Muscle of leg (tissue), 11 donors: Measurements from ENCODE around the gene ABCA4. TPM values are rescaled to one million over a fixed set of nuclear protein-coding genes. Genes with fewer than 3 reads are reported as not detected.
A peak's percentile ranks its signal among the peaks of the same experiment; 100 is the strongest.
"Not testable (repeated sequence)": the region's sequence is repeated elsewhere in the genome, so short reads cannot be mapped to it uniquely, and the experiment has no call there.

ENCODE experiments used
- DNase-seq: peaks from one replicate; pipeline ENCODE4 v3.0.0; 2013
- H3K27ac ChIP-seq: one replicate; pipeline ENCODE4 v1.5.1; 2013; ENCODE audit warnings: mild to moderate bottlenecking, low read length, control low read depth
- H3K27me3 ChIP-seq: one replicate; pipeline ENCODE4 v1.6.1; 2013; ENCODE audit warnings: low read length; ENCODE audit not compliant: control insufficient read depth, insufficient read depth
- H3K36me3 ChIP-seq: one replicate; pipeline ENCODE4 v1.6.1; 2013; ENCODE audit warnings: low read length; ENCODE audit not compliant: control insufficient read depth, insufficient read depth
- H3K4me1 ChIP-seq: one replicate; pipeline ENCODE4 v1.6.1; 2013; ENCODE audit warnings: low read length; ENCODE audit not compliant: control insufficient read depth, insufficient read depth
- H3K4me3 ChIP-seq: one replicate; pipeline ENCODE4 v1.5.1; 2013; ENCODE audit warnings: low read length, control low read depth
- H3K9me3 ChIP-seq: replicated peaks from 2 replicates; pipeline ENCODE4 v1.6.1; 2013; ENCODE audit warnings: low read depth, low read length; ENCODE audit not compliant: control insufficient read depth
- WGBS: methylation state at CpG from one replicate; pipeline ENCODE4 v1.1.5; 2013; ENCODE audit warnings: missing lambda C conversion rate; ENCODE audit not compliant: insufficient coverage; 5-methylcytosine and 5-hydroxymethylcytosine counted together
- polyA plus RNA-seq, 8 donors: library from polyadenylated mRNA; unstranded; fragments of 120-200 nt; gene quantifications; one replicate each; pipeline versions ENCODE4 v1.2.1 to v1.2.3, GENCODE V29; 2013; ENCODE audit warnings: inconsistent platforms in 1 of 8, low replicate concordance in 1 of 8; ENCODE audit not compliant: insufficient read length in 8 of 8, insufficient read depth in 1 of 8
- total RNA-seq: library from RNA; stranded (reverse); fragments of 120-200 nt; gene quantifications from one replicate; pipeline ENCODE4 v1.2.4, GENCODE V29; 2013

ABCA4 gene
- total and polyA plus RNA-seq, 9 donors: 0.19 to 1.1 (median 0.49) TPM

DNA sequence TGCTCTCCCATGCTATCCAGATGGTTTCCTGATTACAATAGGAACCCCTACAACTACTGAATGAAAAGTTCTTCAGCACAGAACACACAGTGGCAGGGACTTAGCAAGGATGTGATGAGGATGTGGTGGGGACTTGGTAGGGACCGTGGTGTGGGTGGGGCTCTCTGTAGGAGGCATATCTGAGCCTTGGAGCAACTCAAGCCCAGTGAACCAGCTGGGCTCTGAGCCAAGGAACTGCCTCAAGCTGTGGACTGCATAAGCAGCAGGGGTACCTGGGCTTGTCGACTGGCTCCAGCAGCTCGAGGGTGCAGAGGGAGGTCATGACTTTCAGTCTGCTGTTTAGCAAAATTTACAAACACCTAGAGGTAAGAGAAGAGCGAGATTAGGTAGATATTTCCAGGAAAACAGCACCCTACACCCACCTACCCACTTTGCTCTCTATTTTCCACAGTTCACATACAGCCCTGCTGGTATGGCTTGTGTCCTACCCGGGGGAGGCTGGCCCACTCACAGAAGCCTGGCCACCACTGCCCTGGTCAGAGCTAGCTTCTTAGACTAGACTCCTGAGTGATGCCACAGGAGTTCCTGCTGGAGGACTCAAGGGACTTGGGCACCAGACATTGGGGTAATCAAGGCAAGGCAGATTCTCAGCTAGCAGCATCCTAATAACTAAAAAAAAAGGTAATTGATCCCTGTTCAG is 125.0 kb downstream of the ABCA4 start:
- Histone ChIP-seq H3K4me3 (no peak overlapping the region), H3K4me1 (no peaks in the 10 kb centered on the region), H3K9me3 (no peaks in the 10 kb centered on the region), H3K27me3 (peaks cover 2% of the 10 kb centered on the region), H3K27ac (no peak overlapping the region), H3K36me3 (no peaks in the 10 kb centered on the region)
- WGBS: 60% methylated on average over 2 of the region's 5 CpGs
- DNase-seq: no peak

DNA sequence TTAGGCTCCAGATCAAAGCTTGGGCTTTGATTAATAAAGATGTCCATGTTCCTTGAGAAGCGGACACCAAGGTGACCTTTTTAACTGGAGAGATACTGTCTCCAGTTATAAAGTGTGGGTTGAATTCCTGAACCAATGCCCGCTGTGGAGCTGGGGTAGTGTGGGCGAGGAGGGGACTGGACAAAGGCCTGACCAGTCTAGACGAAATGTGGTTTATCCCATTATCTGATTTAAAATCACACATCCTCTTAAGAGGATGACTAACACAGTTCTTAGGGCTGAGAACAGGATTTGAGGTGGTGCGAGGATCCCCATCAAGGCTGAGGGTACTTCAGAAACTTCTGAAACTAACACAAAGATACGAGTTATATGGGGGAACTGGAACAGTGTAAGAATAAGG is 127.2 kb downstream of the ABCA4 start:
- no peaks in the 10 kb centered on the region for H3K9me3 ChIP-seq
- H3K4me1 ChIP-seq: peaks cover 3% of the 10 kb centered on the region
- H3K4me3 ChIP-seq: no peak overlapping the region
- DNase-seq: no peak
- H3K36me3 ChIP-seq: no peaks in the 10 kb centered on the region
- peaks cover 4% of the 10 kb centered on the region for H3K27me3 ChIP-seq
- WGBS: 85% methylated on average over 2 of the region's 6 CpGs
- H3K27ac ChIP-seq: no peak overlapping the region

DNA sequence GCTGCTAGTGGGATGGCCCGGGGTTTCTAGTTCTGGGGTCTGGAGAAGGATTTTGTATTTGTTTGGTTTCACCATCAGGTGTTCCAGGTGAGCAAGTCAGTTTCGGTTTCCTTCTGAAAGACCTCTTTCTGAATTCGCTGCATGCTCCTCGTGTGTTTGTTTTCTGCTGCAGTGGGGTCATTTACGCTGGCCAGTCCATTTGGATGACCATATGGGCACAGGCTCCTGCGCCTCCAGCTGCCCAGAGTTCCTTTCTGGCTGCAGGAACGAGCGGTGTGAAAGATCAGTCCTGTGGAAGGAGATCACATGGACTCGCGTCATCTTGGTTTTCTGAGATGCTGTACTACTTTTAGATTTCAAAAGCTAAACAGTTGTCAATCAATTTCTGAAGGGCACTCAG is 128.0 kb downstream of the ABCA4 start:
- 84% methylated on average over 10 of the region's 10 CpGs for WGBS
- Histone ChIP-seq H3K4me1 (peaks cover 3% of the 10 kb centered on the region), H3K27ac (no peak overlapping the region), H3K27me3 (peaks cover 4% of the 10 kb centered on the region), H3K36me3 (no peaks in the 10 kb centered on the region), H3K9me3 (no peaks in the 10 kb centered on the region), H3K4me3 (no peak overlapping the region)
- no peak for DNase-seq

DNA sequence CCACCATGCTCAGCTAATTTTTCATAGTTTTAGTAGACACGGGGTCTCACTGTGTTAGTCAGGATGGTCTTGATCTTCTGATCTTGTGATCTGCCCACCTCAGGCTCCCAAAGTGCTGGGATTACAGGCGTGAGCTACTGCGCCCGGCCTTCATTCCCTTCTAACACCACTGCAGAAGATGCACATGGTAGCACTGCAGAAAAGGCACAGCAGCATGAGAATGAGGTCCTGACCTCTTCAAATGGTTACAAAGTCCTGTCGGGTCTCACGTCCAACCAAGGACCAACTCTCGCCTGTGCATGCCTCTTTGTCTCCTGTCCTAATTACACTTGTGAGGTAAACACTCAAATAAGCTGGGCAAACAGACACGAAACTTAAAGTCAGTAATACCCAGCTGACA is 128.8 kb downstream of the ABCA4 start:
- 87% methylated on average over 7 of the region's 8 CpGs for WGBS

DNA sequence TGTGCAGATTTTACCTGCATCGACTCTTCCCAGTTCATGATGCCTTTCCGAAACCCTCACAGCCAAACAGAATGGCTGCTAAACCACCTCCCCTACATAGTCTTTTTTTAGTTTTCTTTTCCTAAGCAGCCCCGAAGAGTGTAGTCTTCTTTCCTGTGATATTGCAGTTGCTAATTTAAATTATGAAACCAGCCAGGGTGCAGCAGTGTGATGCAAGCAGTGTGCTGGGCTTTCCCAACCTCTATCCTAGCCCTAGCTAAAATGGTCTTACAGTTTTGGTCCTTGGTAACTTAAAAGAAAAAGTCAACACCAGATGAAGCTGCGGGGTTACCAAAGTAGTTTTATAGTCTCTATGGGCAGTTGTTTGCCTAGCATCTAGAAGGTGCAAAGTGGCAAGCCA is 129.7 kb downstream of the ABCA4 start:
- peaks cover 4% of the 10 kb centered on the region for H3K27me3 ChIP-seq
- no peak overlapping the region for H3K4me3 ChIP-seq
- peaks cover 3% of the 10 kb centered on the region for H3K4me1 ChIP-seq
- H3K9me3 ChIP-seq: no peaks in the 10 kb centered on the region
- DNase-seq: no peak
- no CpG with 5 or more reads among the region's 4 CpGs for WGBS
- H3K36me3 ChIP-seq: no peaks in the 10 kb centered on the region
- H3K27ac ChIP-seq: no peak overlapping the region

More for the DNA sequence above, 128.8 kb downstream of the ABCA4 start:
- no peak for DNase-seq
- peaks cover 4% of the 10 kb centered on the region for H3K27me3 ChIP-seq
- no peak overlapping the region for H3K4me3 ChIP-seq
- H3K9me3 ChIP-seq: no peaks in the 10 kb centered on the region
- H3K4me1 ChIP-seq: peaks cover 3% of the 10 kb centered on the region
- H3K27ac ChIP-seq: no peak overlapping the region
- no peaks in the 10 kb centered on the region for H3K36me3 ChIP-seq

DNA sequence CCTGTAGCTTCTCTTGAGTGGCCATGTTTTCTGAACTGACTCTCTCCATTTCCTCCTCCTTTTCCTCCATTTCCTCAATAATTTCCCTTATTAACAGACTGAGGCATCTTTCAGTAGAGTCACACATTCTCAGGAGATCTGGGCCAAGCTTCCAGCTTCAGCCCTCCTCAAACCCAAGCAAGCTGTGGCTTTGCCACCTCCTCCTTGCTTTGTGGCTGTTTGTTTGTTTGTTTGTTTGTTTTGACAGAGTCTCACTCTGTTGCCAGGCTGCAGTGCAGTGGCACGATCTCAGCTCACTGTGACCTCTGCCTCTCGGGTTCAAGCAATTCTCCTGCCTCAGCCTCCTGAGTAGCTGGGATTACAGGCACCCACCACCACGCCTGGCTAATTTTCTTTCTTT is 130.5 kb downstream of the ABCA4 start:
- no CpG with 5 or more reads among the region's 3 CpGs for WGBS
- not testable (repeated sequence) for H3K27ac ChIP-seq, H3K4me1 ChIP-seq

DNA sequence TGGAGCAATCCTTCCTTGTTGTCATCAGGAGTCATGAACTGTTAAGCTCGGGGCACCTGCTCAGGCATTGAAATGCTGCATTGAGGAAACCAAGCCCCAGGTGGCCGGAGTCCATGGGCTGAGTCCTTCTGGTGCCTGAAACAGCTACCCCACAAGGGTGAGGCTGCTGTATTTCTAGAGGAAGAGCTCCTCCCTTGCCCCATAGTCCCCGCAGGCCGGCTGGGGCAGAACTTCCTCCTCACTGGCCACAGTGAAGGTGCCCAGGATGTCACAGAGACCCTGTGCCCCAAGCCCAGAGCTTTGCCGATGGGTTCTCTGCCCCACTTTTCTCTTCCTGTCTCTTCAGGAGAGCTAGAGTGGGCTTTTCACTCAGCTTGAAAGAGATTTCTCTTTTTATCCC is 130.9 kb downstream of the ABCA4 start:
- 63% methylated on average over 3 of the region's 5 CpGs for WGBS
- Histone ChIP-seq H3K4me1 (peaks cover 3% of the 10 kb centered on the region), H3K27me3 (peaks cover 4% of the 10 kb centered on the region), H3K9me3 (no peaks in the 10 kb centered on the region), H3K36me3 (no peaks in the 10 kb centered on the region), H3K27ac (no peak overlapping the region), H3K4me3 (no peak overlapping the region)
- no peak for DNase-seq

More for the DNA sequence above, 130.5 kb downstream of the ABCA4 start:
- not testable (repeated sequence) for DNase-seq, H3K27me3 ChIP-seq, H3K4me3 ChIP-seq, H3K36me3 ChIP-seq, H3K9me3 ChIP-seq

DNA sequence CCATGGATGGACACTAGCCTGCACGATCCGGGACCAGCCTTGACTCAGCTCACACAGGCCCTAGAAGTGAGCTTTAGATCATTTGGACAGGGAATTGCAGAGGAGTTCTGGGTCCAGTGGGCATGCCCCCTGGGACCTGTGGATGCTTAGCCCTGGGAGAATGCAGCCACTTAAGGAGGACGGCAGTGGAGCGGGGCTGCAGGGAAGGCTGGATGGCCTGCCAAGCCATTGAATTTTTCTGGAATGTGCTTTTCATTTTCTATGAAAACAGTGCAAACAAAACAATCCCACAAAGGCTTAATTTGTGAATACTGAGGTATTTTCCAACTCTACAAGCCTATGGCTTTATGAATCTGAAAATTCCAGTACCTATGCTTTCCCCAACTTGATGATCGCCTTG is 131.3 kb downstream of the ABCA4 start:
- H3K4me3 ChIP-seq: no peak overlapping the region

DNA sequence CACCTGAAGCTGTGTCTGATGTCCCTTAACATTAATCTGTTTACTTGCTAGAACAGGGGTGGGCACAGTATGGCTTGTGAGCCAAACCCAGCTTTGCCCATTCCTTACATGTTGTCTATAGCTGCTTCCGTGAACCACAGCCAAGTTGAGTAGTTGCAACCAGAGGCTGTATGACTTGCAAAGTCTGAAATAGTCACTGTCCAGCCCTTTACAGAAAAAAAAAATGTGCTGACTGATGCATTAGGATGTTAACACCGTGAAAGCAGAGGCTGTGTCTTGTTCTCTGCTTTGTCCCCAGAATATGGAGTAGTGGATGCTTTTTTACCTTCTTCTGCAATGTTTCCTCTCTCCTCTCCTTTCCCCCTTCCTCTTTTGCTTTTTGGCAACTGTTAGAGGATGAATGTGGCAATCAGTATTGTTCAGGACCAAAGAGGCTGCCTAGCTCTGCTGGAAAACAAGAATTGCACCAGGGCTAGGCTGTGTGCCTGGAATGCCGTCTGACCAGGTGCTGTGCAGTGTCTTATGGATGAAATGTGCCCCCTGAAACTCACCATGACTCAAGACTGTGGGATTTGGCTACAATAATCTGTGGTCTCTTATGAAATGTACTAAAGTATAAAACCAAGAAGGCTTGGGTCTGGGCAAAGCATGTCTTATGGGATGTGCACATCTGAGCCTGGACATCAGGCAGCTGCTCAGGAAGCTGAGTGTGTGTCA is 132.2 kb downstream of the ABCA4 start:
- H3K9me3 ChIP-seq: no peaks in the 10 kb centered on the region
- no peak overlapping the region for H3K4me3 ChIP-seq
- peak; percentile 49 for DNase-seq
- 20% methylated on average over 1 of the region's 3 CpGs for whole genome bisulfite sequencing
- H3K4me1 ChIP-seq: peaks cover 3% of the 10 kb centered on the region
- H3K27ac ChIP-seq: no peak overlapping the region
- H3K36me3 ChIP-seq: no peaks in the 10 kb centered on the region
- peaks cover 4% of the 10 kb centered on the region for H3K27me3 ChIP-seq

More for the DNA sequence above, 131.3 kb downstream of the ABCA4 start:
- Histone ChIP-seq H3K27ac (no peak overlapping the region), H3K9me3 (no peaks in the 10 kb centered on the region), H3K36me3 (no peaks in the 10 kb centered on the region), H3K27me3 (peaks cover 4% of the 10 kb centered on the region), H3K4me1 (peaks cover 3% of the 10 kb centered on the region)
- no peak for DNase-seq
- WGBS: no CpG with 5 or more reads among the region's 5 CpGs

DNA sequence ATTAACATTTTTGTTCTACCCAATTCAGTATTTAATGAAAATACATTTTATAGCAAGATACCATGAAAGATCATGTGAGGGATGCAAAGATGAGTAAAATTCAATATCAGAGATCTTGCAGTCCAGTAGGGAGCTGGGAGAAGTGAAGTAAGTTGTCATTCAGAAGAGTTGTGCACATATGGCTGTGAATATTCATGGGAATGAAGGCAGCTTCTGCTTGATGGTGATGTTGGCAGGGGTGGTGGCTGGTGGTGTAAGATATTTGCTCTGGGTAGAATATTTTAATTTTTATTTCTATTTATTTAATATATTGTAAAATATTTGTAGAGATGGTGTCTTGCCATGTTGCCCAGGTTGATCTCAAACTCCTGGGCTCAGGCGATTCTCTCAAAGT is 139.7 kb downstream of the ABCA4 start:
- peaks cover 27% of the 10 kb centered on the region for H3K4me1 ChIP-seq
- no peak overlapping the region for H3K4me3 ChIP-seq
- H3K36me3 ChIP-seq: no peaks in the 10 kb centered on the region
- no peaks in the 10 kb centered on the region for H3K9me3 ChIP-seq
- H3K27ac ChIP-seq: no peak overlapping the region
- DNase-seq: no peak
- WGBS: no CpG with 5 or more reads among the region's 1 CpG
- H3K27me3 ChIP-seq: no peaks in the 10 kb centered on the region
